KMS-11 (cell line): ENCODE data around the gene ARHGAP22.

Source experiments
- H2AFZ ChIP-seq: fragments of 200-600 bp; sonication (generic); 2 replicates; pipeline ENCODE4 v1.6.1; 2016; ENCODE audit warnings: antibody characterized with exemption, mixed run types, low read depth
- H3K27ac ChIP-seq: fragments of 200-600 bp; sonication (generic); 2 replicates; pipeline ENCODE4 v1.6.1; 2016; ENCODE audit warnings: mild to moderate bottlenecking, mixed run types
- H3K27me3 ChIP-seq: fragments of 200-600 bp; sonication (generic); 2 replicates; pipeline ENCODE4 v1.6.1; 2017; ENCODE audit warnings: mild to moderate bottlenecking, low read depth, mixed run types, moderate library complexity; ENCODE audit not compliant: insufficient read depth
- H3K36me3 ChIP-seq: fragments of 200-600 bp; sonication (generic); 2 replicates; pipeline ENCODE4 v1.6.1; 2017; ENCODE audit warnings: mild to moderate bottlenecking, mixed run types; ENCODE audit not compliant: insufficient read depth
- H3K4me1 ChIP-seq: fragments of 200-600 bp; sonication (generic); 2 replicates; pipeline ENCODE4 v1.6.1; 2016; ENCODE audit warnings: mild to moderate bottlenecking, low read depth, mixed run types; ENCODE audit not compliant: poor library complexity, severe bottlenecking
- H3K4me2 ChIP-seq: fragments of 200-600 bp; sonication (generic); 2 replicates; pipeline ENCODE4 v1.7.0; 2016; ENCODE audit warnings: mild to moderate bottlenecking, mixed run types
- H3K4me3 ChIP-seq: fragments of 200-600 bp; sonication (generic); IDR thresholded peaks from 2 replicates; pipeline ENCODE4 v1.6.1; 2017; ENCODE audit warnings: low read depth, low read length, mixed read lengths; ENCODE audit not compliant: insufficient read depth
- H3K79me2 ChIP-seq: fragments of 200-600 bp; sonication (generic); 2 replicates; pipeline ENCODE4 v1.6.1; 2016; ENCODE audit warnings: low read depth, mixed run types; ENCODE audit not compliant: insufficient read depth
- H3K9ac ChIP-seq: fragments of 200-600 bp; sonication (generic); 2 replicates; pipeline ENCODE4 v1.6.1; 2016; ENCODE audit warnings: mild to moderate bottlenecking, mixed run types
- H4K20me1 ChIP-seq: fragments of 200-600 bp; sonication (generic); 2 replicates; pipeline ENCODE4 v1.6.1; 2016; ENCODE audit warnings: mild to moderate bottlenecking, mixed run types; ENCODE audit not compliant: insufficient read depth
- TF ChIP-seq, protein P1 (sequence below): fragments of 200-600 bp; sonication (generic); conservative IDR thresholded peaks from 2 replicates; pipeline ENCODE4 v1.6.1; 2017; ENCODE audit warnings: low read depth, mild to moderate bottlenecking, antibody characterized with exemption, low read length, moderate library complexity, mixed read lengths

Gene ARHGAP22

DNA sequence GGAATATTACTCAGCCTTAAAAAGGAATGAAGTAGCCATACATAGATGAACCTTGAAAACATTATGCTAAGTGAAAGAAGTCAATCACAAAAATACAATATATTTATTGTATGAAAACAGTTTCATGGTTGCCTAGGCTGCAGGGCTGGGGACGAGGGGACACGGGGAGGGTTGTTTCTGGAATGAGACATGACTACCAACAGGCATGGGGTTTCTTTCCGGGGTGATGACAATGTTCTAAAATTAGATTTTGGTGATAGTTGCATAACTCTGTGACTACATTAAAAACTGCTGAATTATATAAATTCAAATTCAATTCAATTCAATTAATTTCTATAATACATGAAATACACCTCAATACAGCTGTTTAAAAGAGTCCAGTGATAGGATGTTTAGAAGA is 88.0 kb downstream of the ARHGAP22 start:
- no peak overlapping the region for H3K4me3 ChIP-seq
- H3K36me3 ChIP-seq: no peaks in the 10 kb centered on the region
- H3K79me2 ChIP-seq: no peaks in the 10 kb centered on the region
- H3K4me2 ChIP-seq: no peak overlapping the region
- H4K20me1 ChIP-seq: no peaks in the 10 kb centered on the region
- H2AFZ ChIP-seq: no peak overlapping the region
- H3K4me1 ChIP-seq: no peaks in the 10 kb centered on the region
- no peak overlapping the region for H3K27ac ChIP-seq
- H3K27me3 ChIP-seq: no peaks in the 10 kb centered on the region
- TF ChIP-seq, protein P1, sequence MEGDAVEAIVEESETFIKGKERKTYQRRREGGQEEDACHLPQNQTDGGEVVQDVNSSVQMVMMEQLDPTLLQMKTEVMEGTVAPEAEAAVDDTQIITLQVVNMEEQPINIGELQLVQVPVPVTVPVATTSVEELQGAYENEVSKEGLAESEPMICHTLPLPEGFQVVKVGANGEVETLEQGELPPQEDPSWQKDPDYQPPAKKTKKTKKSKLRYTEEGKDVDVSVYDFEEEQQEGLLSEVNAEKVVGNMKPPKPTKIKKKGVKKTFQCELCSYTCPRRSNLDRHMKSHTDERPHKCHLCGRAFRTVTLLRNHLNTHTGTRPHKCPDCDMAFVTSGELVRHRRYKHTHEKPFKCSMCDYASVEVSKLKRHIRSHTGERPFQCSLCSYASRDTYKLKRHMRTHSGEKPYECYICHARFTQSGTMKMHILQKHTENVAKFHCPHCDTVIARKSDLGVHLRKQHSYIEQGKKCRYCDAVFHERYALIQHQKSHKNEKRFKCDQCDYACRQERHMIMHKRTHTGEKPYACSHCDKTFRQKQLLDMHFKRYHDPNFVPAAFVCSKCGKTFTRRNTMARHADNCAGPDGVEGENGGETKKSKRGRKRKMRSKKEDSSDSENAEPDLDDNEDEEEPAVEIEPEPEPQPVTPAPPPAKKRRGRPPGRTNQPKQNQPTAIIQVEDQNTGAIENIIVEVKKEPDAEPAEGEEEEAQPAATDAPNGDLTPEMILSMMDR: no peak
- no peak overlapping the region for H3K9ac ChIP-seq

GRCh38 chr10:48514916-48515315 is 90.0 kb downstream of the ARHGAP22 start:
- TF ChIP-seq, protein P1: no peak
- Histone ChIP-seq H3K9ac (no peak overlapping the region), H3K4me3 (no peak overlapping the region), H4K20me1 (no peaks in the 10 kb centered on the region), H2AFZ (no peak overlapping the region), H3K27ac (no peak overlapping the region), H3K79me2 (no peaks in the 10 kb centered on the region), H3K27me3 (no peaks in the 10 kb centered on the region), H3K36me3 (no peaks in the 10 kb centered on the region), H3K4me2 (no peak overlapping the region), H3K4me1 (no peaks in the 10 kb centered on the region)

- H4K20me1 ChIP-seq: no peaks in the 10 kb centered on the region
- no peaks in the 10 kb centered on the region for H3K4me1 ChIP-seq
- no peak overlapping the region for H3K4me3 ChIP-seq
- H3K9ac ChIP-seq: no peak overlapping the region
- H3K4me2 ChIP-seq: no peak overlapping the region
- no peak overlapping the region for H2AFZ ChIP-seq
- H3K36me3 ChIP-seq: no peaks in the 10 kb centered on the region
- TF ChIP-seq, protein P1: no peak
- H3K27ac ChIP-seq: no peak overlapping the region
- no peaks in the 10 kb centered on the region for H3K27me3 ChIP-seq
- H3K79me2 ChIP-seq: no peaks in the 10 kb centered on the region
Measured at GRCh38 chr10:48514255-48514654, 90.6 kb downstream of the ARHGAP22 start.

DNA sequence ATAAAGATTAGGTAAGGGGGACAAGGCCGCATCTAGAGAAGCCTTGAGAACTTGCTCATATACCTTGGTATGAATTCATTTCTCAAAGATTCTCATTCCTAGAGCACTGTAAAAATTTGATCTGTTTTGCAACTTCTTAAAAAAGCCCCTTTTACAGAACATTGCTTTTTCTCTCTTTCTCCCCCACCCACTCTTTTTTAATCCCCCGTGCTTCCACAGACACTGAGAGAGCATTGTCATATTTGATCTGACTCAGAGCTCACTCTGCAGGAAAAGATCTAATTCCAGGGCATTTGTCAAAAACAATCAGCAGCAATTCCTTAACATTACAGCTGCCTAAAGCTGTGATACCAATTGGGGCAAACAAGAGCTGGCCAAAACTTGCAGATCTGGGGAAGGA is 92.0 kb downstream of the ARHGAP22 start:
- no peak overlapping the region for H3K4me3 ChIP-seq
- H4K20me1 ChIP-seq: no peaks in the 10 kb centered on the region
- H3K79me2 ChIP-seq: no peaks in the 10 kb centered on the region
- no peaks in the 10 kb centered on the region for H3K4me1 ChIP-seq
- H2AFZ ChIP-seq: no peak overlapping the region
- H3K27me3 ChIP-seq: no peaks in the 10 kb centered on the region
- no peak overlapping the region for H3K4me2 ChIP-seq
- H3K9ac ChIP-seq: no peak overlapping the region
- TF ChIP-seq, protein P1: no peak
- H3K36me3 ChIP-seq: no peaks in the 10 kb centered on the region
- H3K27ac ChIP-seq: no peak overlapping the region

- Histone ChIP-seq H3K9ac (no peak overlapping the region), H3K36me3 (no peaks in the 10 kb centered on the region), H3K4me2 (no peak overlapping the region), H3K27me3 (no peaks in the 10 kb centered on the region), H3K27ac (no peak overlapping the region), H4K20me1 (no peaks in the 10 kb centered on the region), H3K4me1 (no peaks in the 10 kb centered on the region), H3K79me2 (no peaks in the 10 kb centered on the region), H2AFZ (no peak overlapping the region), H3K4me3 (no peak overlapping the region)
- TF ChIP-seq, protein P1: no peak
Measured at GRCh38 chr10:48511875-48512231, 93.0 kb downstream of the ARHGAP22 start.
